GM12872 (cell line): Measurements from ENCODE around the gene DNAJB8.

Experiments used
- TF ChIP-seq, protein P1 (sequence below): IDR thresholded peaks from 3 replicates; pipeline ENCODE4 v1.5.1; 2011; ENCODE audit warnings: low read depth, mild to moderate bottlenecking, low read length, moderate library complexity; ENCODE audit not compliant: insufficient read depth

The DNAJB8 gene

GRCh38 chr3:128468791-128469527, 2.3 kb upstream of the DNAJB8 start:
- TF ChIP-seq, protein P1, sequence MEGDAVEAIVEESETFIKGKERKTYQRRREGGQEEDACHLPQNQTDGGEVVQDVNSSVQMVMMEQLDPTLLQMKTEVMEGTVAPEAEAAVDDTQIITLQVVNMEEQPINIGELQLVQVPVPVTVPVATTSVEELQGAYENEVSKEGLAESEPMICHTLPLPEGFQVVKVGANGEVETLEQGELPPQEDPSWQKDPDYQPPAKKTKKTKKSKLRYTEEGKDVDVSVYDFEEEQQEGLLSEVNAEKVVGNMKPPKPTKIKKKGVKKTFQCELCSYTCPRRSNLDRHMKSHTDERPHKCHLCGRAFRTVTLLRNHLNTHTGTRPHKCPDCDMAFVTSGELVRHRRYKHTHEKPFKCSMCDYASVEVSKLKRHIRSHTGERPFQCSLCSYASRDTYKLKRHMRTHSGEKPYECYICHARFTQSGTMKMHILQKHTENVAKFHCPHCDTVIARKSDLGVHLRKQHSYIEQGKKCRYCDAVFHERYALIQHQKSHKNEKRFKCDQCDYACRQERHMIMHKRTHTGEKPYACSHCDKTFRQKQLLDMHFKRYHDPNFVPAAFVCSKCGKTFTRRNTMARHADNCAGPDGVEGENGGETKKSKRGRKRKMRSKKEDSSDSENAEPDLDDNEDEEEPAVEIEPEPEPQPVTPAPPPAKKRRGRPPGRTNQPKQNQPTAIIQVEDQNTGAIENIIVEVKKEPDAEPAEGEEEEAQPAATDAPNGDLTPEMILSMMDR = no peak

GRCh38 chr3:128468285-128468790, 1.6 kb upstream of the DNAJB8 start:
- TF ChIP-seq, protein P1 = no peak

DNA sequence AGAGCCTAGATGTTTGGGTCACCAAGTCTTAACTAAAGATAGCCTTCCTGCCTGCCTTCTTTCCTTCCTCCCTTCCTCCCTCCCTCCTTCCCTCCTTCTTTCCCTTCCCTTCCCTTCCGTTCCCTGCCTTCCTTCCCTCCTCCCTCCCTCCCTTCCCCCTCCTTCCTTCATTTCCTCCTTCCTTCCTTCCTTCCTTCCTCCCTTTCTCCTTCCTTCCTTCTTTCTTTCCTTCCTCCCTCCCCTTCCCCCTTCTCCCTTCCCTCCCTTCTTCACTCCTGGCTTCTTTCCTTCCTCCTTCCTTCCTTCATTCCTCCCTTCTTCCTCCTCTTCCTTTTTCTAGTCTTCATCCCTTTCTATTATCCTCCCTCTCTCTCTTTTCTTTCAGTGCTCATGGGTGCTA, 2.0 kb downstream of the DNAJB8 start:
- TF ChIP-seq, protein P1 = no peak

- TF ChIP-seq, protein P1 = no peak
Measured at GRCh38 chr3:128464188-128464587, 2.5 kb downstream of the DNAJB8 start.

- TF ChIP-seq, protein P1 = no peak
Measured at GRCh38 chr3:128463771-128464170, 2.9 kb downstream of the DNAJB8 start.

- TF ChIP-seq, protein P1 = no peak
Measured at GRCh38 chr3:128463354-128463753, 3.3 kb downstream of the DNAJB8 start.

GRCh38 chr3:128462931-128463330, 3.8 kb downstream of the DNAJB8 start:
- TF ChIP-seq, protein P1 = no peak
